CD1c-positive myeloid dendritic cell (primary cell): Measurements from ENCODE around the gene ZNF157.

Source experiments
- DNase-seq: peaks from one replicate; pipeline ENCODE4 v3.0.0-alpha.2; 2016; ENCODE audit errors: extremely low spot score

ZNF157 gene

DNA sequence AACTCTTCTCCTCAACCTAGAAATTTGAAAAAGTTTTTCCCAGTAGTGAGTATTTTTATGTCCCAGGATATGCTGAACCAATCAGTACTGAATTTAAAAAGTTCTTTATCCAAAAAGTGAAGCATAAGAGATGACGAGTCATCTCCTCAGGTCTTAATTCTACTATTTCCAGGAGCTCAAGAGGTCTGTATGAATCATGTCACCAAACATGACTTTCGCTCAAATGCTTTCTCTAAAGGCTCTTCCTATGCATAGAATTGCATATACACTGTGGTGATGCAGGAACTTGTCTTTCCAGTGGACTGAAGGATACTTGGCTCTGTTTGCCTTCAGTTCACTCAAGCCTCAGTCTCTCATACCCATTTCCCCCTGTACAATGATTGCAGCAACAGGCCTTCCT lies 76.6 kb downstream of the ZNF157 start:
- DNase-seq, result no peak

DNA sequence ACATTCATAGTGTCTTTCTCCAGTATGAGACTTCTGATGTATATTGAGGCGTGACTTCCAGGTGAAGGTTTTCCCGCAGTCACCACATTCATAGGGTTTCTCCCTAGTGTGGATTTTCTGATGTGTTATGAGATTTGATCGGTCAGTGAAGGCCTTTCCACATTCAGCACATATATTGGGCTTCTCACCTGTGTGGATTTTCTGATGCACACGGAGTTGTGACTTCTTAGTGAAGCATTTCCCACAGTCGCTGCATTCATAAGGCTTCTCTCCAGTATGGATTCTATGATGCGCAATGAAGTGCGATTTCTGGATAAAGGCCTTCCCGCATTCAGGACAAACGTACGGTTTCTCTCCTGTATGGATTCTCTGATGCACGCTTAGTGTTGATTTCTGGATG lies 77.2 kb downstream of the ZNF157 start:
- no peak for DNase-seq

DNA sequence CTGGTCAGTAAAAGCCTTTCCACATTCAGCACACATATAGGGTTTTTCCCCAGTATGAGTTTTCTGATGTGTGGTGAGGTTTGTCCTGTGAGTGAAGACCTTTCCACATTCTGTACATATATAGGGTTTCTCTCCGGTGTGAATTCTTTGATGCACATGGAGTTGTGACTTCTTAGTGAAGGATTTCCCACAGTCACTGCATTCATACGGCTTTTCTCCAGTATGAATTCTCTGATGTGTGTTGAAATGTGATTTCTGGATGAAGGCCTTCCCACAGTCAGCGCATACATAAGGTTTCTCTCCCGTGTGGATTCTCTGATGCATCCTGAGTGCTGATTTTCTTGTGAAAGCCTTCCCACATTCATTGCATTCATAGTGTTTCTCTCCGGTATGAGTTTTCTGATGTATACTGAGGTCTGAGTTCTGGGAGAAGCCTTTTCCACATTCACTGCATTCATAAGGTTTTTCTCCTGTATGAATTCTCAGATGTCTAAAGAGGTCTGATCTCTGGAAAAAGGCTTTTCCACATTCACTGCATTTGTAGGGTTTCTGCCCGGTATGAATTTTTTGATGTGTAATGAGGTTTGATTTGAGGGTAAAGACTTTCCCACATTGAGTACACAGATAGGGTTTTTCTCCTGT lies 77.9 kb downstream of the ZNF157 start:
- no peak for DNase-seq

DNA sequence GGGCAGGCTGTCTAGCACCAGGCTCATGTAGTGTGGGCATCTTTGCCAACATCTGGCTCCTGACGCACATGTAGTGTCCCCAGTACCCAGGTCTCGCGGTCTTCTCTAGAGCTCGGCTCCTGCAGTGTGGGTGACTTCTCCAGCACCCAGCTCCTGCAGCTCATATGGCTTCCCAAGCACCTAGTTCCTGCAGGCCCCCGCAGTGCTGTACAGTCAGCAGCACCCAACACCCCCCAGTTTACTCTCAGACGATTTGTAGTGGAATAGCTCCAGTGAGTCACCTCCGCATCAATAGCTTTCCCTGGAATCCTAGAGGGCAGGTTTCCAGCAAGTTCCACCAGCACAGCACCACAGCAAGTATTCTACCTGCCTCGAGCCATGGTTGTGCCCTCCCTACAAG lies 81.7 kb downstream of the ZNF157 start:
- no peak for DNase-seq

DNA sequence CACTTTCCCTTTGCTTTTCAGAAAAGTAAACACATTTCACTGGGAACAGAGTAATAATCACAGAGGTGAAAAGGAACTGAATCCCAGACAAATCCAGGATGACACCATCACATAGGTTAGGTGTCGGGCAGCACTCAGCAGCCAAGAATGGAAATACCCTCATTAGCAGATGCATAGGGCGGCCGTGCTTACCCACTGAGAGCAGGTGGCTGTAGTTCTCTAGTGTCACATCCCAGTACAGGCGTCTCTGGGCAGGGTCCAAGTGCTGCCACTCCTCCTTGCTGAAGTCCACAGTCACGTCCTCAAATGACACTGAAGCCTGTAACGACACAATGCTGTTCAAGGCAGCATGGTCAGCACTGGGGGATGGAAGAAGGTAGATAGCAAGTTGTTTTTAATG lies 85.7 kb downstream of the ZNF157 start:
- no peak for DNase-seq

DNA sequence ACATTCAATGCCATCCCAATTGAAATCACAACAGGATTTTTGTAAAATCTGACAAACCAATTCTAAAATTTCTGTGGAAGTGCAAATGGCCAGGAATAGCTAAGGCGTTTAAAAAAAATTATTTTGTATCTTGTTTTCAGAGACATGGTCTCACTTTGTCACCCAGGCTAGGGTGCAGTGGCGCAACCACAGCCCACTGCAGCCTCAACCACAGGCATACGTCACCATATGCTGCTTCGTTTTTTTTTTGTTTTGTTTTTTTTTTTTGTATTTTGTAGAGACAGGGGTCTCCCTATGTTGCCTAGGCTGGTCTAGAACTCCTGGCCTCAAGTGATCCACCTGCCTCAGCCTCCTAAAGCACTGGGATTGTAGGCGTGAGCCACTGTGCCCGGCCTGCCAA lies 88.2 kb downstream of the ZNF157 start:
- DNase-seq, result no peak

DNA sequence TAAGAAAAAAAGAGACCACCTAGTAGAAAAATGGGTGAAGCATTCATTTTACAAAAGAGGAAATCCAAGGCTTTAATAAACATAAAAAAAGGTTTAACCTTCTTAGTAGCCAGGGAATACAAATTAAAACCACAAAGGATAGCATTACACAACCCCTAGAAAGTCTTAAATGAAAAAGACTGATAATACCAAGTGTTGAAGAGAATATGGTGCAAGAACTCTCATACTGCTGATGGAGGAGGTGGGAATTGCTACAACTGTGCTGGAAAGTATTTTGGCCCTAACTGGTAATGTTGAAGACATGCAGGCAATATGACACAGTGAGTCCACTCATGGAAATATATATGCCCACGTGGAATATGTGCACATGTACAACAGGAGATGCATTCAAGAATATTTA lies 90.2 kb downstream of the ZNF157 start:
- no peak for DNase-seq
